ENCODE measurements around the gene GCLM. TPM values are rescaled to one million over a fixed set of nuclear protein-coding genes. Genes with fewer than 3 reads are reported as not detected.

The GCLM gene
- polyA plus RNA-seq, 3 donors, result 8.2 to 9.2 (median 9.0) TPM

DNA sequence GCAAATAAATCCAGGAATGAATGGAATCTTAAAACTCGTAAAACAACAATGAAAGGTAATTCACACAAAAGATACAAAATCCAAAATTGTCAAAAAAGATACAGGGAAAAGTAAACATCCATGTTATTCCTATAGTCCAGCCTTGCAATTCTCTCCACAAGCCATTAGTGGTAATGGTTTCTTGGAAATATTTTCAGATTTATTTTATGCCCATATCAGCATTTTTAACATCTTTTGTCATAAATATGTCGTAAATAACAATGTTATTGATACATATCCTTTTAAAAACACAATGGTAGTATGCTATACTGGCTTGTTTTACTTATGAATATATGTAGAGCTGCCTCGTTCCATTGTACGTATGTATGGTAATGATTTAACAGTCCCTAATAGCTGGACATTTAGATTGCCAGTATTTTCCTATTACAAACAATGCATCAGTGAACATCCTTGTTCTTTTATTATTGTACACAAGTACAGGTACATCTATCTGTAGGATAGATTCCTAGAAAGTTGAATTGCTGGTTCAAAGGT, 60.8 kb downstream of the GCLM start:
- no peak for DNase-seq

DNA sequence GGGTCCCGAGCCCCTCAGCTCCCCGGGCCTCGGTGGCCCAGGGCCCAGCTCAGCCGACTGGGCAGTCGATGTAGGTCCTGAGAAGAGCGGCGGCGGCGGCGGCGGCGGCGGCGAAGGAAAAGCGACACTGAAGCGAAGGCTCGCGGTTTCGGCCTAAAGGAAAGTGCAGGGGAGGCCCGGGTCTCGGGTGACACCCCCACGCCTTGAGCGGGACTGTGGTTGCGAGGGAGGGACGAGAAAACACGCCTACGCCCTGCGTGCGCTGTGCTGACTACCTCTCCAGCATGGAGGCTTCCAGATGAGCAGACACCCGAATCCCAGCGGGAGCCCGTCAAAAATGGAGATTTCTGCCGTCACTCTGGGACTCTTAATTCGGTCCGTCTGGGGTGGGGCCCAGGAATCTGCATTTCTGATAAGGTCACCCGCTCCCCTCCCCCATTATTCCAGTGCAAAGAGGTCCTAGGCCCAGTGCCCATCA, 61.4 kb downstream of the GCLM start:
- DNase-seq, result peak; percentile 69

DNA sequence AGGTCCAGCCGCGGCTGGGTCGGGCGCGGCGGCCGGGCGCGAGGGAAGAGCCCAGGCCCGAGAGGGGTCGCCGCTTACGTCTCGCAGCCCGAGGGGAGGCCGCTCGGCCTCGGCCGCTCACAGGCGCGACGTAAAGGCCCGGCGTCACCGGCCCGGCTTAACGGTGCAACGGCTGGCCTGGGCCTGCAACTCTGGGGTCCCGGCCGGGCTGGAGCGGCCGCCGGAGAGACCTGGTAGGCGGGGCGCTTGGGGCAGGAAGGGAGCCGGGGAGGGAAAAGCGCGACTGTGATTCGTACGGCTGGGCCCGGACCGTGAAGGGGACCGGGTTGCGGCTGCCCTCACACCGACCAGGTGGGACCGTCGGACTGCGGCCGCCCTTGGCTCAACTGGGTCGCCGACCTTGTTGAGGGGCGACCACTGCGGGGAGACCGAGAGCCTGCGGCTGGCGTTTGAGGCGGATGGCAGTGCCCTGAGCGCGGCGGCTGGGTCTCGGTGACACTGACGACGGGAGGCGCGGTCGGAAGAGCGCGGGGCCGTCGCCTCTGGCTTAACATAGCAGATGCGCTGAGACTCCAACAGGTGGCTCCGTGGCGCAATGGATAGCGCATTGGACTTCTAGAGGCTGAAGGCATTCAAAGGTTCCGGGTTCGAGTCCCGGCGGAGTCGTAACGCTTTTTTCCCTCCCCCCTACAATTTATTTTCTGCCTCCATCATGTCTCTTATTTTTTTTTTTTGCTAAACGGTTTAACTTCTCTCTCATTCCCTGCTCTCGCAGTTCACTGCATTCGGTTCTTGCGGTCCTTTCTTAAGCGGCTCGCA, 62.0 kb downstream of the GCLM start:
- peak; percentile 93 for DNase-seq

DNA sequence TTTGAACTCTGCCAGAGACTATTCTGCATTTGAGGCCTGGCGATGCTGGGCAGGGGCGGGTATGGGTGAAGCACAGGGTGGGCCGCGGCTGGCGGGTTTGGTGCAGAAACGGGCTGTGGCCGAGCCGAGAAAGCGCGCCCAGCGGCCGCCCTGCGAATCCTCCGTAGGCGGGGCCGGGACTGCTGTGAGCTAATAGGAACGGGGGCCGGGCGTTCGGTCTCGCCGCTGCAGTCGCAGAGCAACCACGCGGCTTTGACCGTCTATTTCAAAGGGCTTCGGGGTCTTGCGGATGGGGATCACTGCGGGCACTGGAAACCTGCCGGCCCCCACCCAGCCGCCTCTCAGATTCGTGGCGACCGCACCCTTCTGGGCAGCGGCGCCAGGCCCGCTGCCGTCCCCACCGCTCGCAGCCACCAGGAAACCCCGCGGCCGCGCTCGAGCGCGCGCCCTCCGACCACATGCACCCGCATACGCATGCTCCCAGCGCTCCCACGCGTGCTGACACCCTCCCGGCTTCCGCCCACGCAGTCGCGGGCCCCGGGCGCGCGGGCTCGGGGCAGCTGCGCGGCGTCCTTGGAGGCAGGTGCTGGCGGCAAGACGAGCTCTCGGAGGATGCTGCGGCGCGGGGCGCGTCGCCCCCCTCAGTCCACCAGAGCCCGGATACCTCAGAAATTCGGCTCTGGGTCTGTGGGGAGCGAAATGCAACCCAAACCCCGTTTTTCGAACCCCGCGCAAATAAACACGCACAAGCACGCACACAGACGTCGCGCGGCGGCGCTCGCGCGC, 62.8 kb downstream of the GCLM start:
- DNase-seq, result peak; percentile 88

DNA sequence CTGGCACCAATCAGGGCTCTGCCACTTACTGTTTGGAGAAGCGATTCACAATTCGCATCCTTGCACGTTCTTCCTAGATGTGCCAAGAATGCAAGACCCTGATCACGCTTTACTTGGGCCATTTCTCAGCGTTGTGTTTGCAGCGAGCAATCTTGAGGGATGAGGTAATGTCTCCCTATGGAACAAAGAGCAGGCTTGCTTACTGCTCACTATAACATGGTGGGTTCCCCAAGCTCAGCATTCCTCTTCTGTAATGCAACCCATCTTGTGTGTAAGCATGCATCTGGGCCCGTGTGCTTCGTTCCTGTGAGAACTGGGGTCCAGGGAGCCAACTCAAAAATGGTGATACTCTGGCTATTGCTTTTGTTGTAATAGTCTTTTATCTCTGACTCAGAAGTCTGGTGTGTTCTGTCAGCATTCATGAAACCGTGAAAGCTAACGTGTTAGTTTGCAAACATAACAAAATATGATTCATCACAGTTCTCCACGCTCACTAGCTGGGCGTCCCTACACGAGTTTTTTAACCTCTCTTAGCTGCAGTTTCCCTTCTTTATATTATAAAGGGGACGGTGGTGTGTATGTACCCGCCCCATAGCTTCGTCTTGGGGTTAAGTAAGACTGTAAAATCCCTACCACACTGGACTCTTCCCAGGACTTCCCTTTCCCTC, 63.6 kb downstream of the GCLM start:
- peak; percentile 44 for DNase-seq

DNA sequence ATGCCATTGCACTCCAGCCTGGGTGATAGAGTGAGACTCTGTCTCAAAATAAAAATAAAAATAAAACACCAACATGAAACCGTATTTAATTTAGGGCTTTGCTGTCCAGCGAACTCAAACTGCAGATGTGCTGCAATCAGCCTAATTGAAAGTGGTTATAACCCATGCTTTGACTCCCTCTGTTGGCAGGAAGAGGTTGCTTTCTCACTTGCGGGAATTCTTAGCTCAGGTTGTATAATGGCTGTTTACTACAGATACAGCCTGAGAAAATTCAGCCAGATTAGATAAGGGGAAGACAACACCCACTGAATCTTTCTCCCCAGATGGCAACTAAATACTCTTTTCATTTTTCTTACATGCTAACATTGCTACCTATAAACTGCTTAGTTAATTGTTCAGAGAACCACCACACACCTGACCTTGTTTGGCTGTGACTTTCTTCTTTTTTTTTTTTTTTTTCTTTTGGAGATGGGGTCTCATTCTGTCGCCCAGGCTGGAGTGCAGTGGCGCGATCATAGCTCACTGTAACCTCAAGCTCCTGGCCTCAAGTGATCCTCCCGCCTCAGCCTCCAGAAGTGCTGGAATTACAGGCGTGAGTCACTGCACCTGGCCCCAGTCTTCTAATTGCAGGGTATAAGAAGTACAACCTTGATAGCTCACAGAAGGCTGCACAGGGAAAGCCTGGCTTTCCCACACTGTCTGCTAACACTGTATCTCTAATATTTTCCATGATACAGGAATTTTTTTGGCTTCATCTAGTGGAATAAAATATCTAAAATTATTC, 64.8 kb downstream of the GCLM start:
- DNase-seq, result peak; percentile 76

DNA sequence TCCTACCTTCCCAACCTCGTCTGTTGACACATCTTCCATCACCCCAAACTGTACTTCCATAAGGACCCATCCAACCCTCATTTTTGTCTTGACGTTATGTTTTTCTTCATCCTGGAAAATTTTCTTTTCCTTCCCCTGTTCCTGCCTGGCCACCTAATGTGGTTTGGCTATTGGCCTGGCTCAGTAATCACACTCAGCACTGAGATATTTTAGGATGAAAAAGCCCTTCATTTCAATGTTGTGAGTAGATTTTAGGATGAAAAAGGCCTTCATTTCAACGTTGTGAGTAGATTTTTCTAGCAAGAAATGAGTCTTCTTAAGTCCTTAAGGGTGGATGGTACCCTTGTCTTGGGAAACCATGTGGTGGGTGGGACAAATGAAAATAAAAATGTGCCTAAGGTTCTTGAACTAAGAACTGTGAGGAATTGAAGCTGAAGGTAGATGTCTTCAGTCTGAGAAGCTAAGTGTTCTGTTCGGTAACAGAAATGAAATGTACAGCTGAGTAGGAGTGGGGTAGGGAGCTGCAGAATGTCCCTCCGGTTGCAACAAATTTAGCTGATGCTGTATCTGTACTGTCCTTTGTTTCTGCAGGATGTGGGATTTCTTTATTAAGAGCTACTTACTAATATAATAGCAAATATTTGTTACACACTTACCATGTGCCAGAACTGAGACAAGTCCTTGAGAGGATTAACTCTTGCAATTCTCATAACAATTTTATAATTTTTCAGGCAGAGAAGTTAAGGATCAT, 66.3 kb downstream of the GCLM start:
- DNase-seq, result no peak

DNA sequence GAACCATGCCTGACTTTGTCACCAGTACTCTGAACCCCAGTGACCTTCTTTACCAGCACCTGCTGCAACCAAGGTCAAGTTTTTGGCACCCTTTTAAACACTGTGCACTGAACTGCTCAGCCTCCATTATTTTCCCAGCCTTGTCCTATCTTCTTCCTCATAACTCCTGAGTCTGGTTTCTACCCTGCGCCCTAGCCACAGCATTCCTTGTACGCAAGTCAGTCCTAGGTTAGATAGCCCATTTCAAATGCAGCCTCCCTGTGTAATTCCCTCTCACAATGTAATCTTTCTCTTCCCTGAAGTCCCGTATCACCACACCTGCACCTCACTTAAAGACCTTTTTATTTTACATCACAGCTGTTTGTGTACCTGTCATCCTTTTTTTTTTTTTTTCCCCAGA, 67.5 kb downstream of the GCLM start:
- no peak for DNase-seq

DNA sequence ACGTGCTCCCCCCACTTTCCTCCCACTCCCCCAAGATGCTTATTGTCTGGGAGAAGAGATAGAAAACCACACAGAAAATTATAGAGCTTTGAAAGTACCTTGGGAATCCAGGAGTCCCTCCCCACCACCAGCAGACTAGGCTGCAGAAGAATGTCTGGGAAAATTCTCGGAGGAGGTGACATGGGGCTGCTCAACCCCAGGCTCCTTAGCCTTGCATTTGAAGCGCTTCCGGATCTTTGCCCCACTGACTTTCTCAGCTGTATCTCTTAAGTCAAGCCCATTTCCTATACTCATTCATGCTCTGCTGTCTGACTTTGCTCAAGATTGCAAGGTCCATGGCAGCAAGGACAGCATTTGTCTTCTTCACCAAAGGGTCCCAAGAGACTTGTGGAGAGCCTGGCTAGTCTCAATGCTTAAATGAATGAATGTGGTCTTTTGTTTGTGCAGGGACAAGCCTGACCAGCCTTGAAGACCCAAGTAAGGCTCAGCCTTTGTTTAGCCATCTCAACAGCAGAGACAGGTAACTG, 68.2 kb downstream of the GCLM start:
- no peak for DNase-seq

DNA sequence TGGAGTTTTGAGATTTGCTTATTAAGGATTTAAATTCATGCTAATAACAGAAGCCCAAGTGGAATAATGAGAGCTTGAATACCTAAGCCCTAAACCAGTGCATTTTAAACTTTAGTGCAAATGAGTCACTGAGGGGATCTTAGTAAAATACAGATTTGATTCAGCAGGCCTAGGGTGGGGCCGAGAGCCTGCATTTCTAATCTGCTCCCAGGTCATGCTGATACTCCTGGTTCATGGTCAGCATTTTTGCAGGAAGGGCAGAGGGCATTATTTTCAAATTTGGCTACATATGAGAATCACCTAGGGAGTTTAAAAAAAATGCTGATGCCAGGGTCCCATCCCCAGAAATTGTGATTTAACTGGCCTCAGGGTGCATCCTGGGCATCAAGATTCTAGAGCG, 69.5 kb downstream of the GCLM start:
- no peak for DNase-seq

DNA sequence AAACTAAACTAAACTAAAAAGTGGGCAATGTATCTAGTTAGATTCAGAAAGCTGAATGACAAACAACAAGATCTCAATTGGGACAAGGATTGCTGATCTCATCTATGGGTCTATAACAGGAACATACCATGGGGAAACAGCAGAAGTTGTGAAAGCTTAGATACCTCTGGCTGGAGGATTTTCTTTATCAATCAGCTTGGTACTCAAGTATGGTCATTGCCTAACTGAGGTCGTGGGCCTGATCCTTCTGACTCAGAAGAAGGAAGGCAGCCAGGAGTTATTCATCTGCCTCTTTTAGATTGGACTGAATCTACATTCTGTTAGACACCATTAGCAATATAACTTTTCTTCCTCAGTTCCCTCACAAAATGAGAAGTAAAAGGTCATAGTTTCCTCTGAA, 69.9 kb downstream of the GCLM start:
- no peak for DNase-seq

DNA sequence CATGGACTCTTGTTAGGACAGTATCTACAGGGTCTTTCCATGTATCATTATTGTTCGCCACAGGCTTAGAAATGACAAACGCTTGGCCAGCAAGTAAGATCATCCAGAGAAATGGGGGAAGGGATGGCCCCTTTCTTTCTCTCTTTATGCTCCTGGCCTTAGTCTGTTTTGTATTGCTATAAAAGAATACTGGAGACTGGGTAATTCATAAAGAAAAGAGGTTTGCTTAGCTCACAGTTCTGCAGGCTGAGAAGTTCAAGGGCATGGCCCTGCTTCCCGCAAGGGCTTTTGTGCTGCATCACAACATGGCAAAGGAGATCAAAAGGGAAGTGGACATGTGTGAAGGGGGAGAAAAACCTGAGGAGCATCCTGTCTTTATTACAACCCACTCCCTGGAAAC, 71.3 kb downstream of the GCLM start:
- DNase-seq, result no peak

Other genes with a start within 250 kb of the GCLM start
- 10 to 100 TPM; 21.9 to 23.1 (median 23.1) TPM for gene BCAR3, start 227.6 kb downstream of the GCLM start, polyA plus RNA-seq (ENCODE audit: insufficient read length in 3 of 3)
- 10 to 100 TPM; 61.1 to 71.3 (median 66.2) TPM for gene DNTTIP2, start 30.2 kb downstream of the GCLM start, polyA plus RNA-seq (ENCODE audit: insufficient read length in 3 of 3)
- gene ABCA4, start 211.7 kb upstream of the GCLM start, polyA plus RNA-seq (ENCODE audit: insufficient read length in 3 of 3), result 10 to 100 TPM in 1 of 3 donors, 1 to 10 TPM in 2; 6.3 to 15.4 (median 10.0) TPM

All from renal pelvis (tissue), 4 donors.